NCI-H748 (cell line): ENCODE results near the gene TESK1.
A peak's percentile ranks its signal among the peaks of the same experiment; 100 is the strongest.

Experiments
- DNase-seq: peaks from one replicate; lab custom pipeline; 2025; ENCODE audit not compliant: unreplicated experiment; lab: John Stamatoyannopoulos, UW

The TESK1 gene, protein sequence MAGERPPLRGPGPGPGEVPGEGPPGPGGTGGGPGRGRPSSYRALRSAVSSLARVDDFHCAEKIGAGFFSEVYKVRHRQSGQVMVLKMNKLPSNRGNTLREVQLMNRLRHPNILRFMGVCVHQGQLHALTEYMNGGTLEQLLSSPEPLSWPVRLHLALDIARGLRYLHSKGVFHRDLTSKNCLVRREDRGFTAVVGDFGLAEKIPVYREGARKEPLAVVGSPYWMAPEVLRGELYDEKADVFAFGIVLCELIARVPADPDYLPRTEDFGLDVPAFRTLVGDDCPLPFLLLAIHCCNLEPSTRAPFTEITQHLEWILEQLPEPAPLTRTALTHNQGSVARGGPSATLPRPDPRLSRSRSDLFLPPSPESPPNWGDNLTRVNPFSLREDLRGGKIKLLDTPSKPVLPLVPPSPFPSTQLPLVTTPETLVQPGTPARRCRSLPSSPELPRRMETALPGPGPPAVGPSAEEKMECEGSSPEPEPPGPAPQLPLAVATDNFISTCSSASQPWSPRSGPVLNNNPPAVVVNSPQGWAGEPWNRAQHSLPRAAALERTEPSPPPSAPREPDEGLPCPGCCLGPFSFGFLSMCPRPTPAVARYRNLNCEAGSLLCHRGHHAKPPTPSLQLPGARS

GRCh38 chr9:35604578-35605350 is at the start of gene TESK1:
Gene TESK1 (plus strand): TSS chr9:35605262. CDS start chr9:35605620, 358 bp downstream.
- peak; percentile 85 for DNase-seq

DNA sequence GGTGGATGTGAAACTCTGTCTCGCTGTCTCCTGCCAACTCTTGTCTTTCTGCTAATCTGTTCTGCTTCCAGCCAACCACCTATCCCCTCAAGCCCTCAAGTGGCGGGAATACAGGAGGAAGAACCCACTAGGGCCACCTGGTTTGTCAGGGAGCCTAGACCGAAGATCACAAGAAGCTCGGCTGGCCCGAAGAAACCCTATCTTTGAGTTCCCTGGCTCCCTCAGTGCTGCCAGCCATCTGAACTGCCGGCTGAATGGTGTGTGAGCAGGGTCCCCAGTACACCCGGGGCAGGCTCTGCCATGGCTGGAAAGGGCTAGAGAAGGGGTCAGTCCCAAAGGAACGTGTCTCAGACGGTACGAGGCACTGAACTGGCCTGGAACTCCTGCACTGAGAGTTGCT is 49.2 kb upstream of the TESK1 start:
- no peak for DNase-seq

DNA sequence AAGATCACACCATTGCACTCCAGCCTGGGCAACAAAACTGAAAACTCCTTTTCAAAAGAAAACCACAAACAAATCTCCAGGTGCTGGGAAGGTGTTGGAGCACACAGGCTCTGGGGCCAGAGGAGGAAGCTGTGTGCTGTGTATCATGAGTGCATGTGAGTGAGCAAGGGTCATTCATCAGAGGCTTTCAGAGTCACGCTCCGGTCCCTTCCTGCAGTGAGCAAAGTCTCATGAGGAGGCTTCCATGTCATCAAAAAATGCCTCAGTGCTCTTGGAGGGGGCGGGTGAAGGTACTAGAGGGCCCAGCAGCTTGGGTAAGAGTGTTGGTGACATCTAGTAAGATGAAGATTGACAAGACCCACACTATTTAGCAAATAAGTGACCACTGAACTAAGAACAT is 48.3 kb upstream of the TESK1 start:
- no peak for DNase-seq

GRCh38 chr9:35557320-35557719 is 47.7 kb upstream of the TESK1 start:
- DNase-seq = no peak

- no peak for DNase-seq
Observed at GRCh38 chr9:35558185-35558584, 46.9 kb upstream of the TESK1 start.

- no peak for DNase-seq
Observed at GRCh38 chr9:35559792-35560530, 45.1 kb upstream of the TESK1 start.

- no peak for DNase-seq
Observed at GRCh38 chr9:35560625-35561337, 44.3 kb upstream of the TESK1 start.

DNA sequence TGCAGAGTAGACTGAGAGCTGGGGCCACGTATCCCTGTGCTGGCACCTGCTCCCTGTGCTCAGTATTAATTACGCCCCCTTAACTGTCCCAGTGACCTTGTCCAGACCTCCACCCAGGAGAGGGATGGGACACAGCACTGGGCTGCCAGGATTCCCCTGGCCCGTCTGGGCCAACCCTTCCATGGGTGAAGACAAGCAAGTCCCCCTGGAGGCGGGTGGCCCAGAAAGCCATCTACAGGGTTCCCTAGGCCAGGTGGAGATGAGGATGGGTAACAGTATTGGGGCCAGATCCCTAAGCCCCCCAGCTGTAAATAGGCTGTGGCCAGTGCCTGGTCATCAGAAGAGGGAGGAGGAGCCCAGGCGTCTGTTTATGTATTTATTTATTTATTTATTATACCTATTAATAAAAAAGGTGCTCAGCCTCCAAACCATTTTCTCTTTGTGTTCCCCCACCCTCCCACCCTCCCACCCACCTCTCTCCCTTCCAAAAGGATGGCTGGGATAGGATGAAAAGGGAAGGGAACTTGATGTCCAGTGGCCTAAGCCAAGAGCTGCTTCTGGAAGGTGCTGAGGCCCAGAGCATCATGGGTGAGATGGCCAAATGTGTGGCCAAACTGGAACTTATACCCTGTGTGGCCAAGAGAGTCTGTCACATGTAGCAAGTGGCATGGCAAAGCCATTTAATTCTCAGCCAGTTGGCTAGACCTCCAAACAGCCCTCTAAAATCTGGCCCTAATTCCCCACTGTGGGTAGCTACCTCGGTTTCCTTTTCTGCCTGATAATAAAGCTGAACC is 43.4 kb upstream of the TESK1 start:
- DNase-seq = no peak

- no peak for DNase-seq
Observed at GRCh38 chr9:35562895-35563780, 41.9 kb upstream of the TESK1 start.

GRCh38 chr9:35563791-35564197 is 41.3 kb upstream of the TESK1 start:
- no peak for DNase-seq

- no peak for DNase-seq
Observed at GRCh38 chr9:35564658-35565061, 40.4 kb upstream of the TESK1 start.

DNA sequence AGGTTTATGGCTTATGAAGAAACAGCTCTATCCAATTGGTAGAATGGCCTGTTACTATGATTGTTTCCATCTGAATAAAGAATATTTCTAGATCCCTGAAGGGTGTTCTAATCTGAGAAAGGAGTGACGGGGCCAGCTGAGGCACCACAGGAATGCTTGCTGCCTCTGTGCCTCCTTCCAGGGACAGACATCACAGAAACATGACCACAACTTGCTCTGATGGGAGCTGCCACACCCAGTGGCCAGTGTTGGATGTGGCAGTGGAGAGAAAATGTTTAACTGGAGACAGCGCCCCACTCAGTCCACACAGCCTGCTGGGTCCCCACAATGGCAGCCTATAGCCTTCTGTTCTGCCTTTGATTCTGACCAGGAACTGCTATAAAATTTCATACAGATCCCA is 38.6 kb upstream of the TESK1 start:
- DNase-seq = no peak

- DNase-seq = no peak
Observed at GRCh38 chr9:35568196-35568595, 36.9 kb upstream of the TESK1 start.

DNA sequence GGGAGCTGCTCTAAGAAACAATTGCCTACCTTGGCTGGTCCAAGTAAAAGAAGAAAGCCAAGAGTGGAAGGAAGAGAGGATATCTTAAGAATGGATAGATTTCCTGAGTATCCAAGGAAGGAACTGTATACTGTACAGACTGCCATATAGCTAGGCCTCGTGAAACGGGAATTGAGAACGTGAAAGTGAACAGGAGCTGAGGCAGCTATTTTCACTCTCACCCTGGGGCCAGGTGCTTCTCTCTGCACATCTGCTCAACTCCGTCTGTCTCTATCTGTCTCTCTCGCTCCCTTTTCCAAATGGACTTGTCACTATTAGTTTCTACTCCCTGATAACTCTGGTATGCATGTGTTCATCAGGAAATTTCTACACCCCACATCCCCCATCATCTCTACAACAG is 35.9 kb upstream of the TESK1 start:
- no peak for DNase-seq

DNA sequence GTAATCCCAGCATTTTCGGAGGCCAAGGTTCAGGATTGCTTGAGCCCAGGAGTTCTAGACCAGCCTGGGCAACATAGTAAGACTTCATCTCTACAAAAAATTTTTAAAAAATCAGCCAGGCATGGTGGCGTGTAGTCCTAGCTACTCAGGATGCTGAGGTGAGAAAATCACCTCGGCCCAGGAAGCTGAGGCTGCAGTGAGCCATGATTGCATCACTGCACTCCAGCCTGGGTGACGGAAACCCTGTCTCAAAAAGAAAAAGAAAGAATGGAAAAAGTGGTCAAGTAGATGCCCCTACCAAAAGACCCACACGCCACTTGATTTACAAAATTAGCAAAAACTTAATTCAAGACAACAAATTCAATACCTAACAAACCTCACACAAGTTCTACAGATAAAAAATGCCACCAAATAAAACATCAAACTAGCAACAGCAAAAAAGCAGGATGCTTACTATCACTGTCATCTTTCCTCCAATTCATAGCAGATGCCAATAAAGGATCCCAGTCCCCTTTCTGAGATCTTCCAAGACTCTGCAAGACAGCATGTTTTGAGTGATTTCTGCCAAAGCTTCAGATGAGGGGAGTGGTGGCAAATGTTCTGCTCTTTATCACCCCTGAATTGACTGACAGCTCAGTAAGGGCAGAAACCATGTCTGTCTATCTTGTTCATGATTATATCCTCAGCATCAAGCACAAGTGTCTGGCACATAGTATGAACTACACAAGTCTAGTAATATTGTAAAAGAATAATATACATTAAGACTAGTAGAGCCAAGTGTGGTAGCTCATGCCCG is 34.2 kb upstream of the TESK1 start:
- no peak for DNase-seq

- DNase-seq = no peak
Observed at GRCh38 chr9:35574578-35575122, 30.4 kb upstream of the TESK1 start.

DNA sequence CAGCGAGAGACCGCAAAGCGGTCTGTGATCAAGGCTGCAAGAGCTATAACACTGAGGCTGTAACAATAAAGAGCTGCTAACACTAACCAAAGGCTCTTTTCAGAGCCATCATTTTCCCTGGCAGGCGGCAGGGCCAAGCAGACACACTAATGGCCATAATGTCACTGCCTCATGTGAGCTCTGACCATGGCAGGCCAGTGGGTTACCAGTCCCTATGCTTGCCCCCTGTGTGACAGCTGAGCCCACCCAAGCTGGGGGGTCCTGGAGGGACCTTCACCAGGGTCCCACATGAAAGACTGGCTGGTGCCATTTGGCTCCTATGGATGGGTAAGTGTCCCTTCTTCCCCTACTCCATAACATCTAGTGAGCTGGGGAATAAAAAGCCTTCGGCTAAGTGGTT is 29.6 kb upstream of the TESK1 start:
- DNase-seq = no peak

GRCh38 chr9:35577486-35577885 is 27.6 kb upstream of the TESK1 start:
- no peak for DNase-seq
